Colonic mucosa (tissue), 4 donors: ENCODE results near the gene MCM9. TPM values are rescaled to one million over a fixed set of nuclear protein-coding genes. Genes with fewer than 3 reads are reported as not detected.

ENCODE experiments used
- DNase-seq: peaks from one replicate; pipeline ENCODE4 v3.0.0-alpha.2; 2020
- H3K27ac ChIP-seq: fragments of 200-600 bp; one replicate; pipeline ENCODE4 v1.8.0; 2021
- H3K27me3 ChIP-seq: fragments of 200-600 bp; one replicate; pipeline ENCODE4 v1.8.0; 2021
- H3K36me3 ChIP-seq: fragments of 200-600 bp; one replicate; pipeline ENCODE4 v1.8.0; 2021
- H3K4me1 ChIP-seq: fragments of 200-600 bp; one replicate; pipeline ENCODE4 v1.8.0; 2021; ENCODE audit warnings: mild to moderate bottlenecking
- H3K4me3 ChIP-seq: fragments of 200-600 bp; one replicate; pipeline ENCODE4 v1.8.0; 2021
- H3K9ac ChIP-seq, 2 donors: one replicate each; pipeline ENCODE4 v1.7.0; 2013; ENCODE audit warnings: control low read depth in 2 of 2, low read depth in 2 of 2, low read length in 2 of 2
- H3K9me3 ChIP-seq: fragments of 200-600 bp; one replicate; pipeline ENCODE4 v1.8.0; 2021
- CTCF ChIP-seq: fragments of 200-600 bp; IDR thresholded peaks from one replicate; pipeline ENCODE4 v1.8.0; 2022; ENCODE audit warnings: antibody characterized with exemption, mild to moderate bottlenecking
- intact Hi-C: fragments of 100-400 bp; cut with DNase I; formaldehyde crosslinking; loops from one replicate; pipeline ENCODE4 v1.14.1; 2022
- total RNA-seq, 2 donors: library from RNA; stranded (reverse); fragmentation: NEBNext Ultra II Directional in 1 of 2; extraction: Animal tissue kit (Norgen Biotek cat#: 25700) in 1 of 2; gene quantifications; one replicate each; pipeline ENCODE4 v1.2.1, GENCODE V29; 2021
- donor health status: healthy.
- donor health status: DM: no; HTN: no; CAD: no.
- donor health status: DM: no; HTN: no; CAD: no.

Gene MCM9
- total RNA-seq, 2 donors from 2014 or later = 14.3 to 18.5 TPM

- Histone ChIP-seq H3K4me3 (no peak overlapping the region), H3K9me3 (no peaks in the 10 kb centered on the region), H3K9ac (no peak overlapping the region), H3K27ac (no peak overlapping the region), H3K36me3 (peaks cover 5% of the 10 kb centered on the region), H3K4me1 (no peaks in the 10 kb centered on the region), H3K27me3 (no peaks in the 10 kb centered on the region)
- intact Hi-C loops = no loop called here
- no peak for TF ChIP-seq CTCF
- no peak for DNase-seq
Observed at GRCh38 chr6:118913161-118913560, 21.8 kb downstream of the MCM9 start.

- Histone ChIP-seq H3K9me3 (no peaks in the 10 kb centered on the region), H3K27ac (no peak overlapping the region), H3K4me3 (no peak overlapping the region), H3K27me3 (no peaks in the 10 kb centered on the region), H3K4me1 (no peaks in the 10 kb centered on the region), H3K36me3 (peaks cover 5% of the 10 kb centered on the region), H3K9ac (no peak overlapping the region)
- no peak for TF ChIP-seq CTCF
- DNase-seq = no peak
- intact Hi-C loops = no loop called here
Observed at GRCh38 chr6:118912646-118913045, 22.3 kb downstream of the MCM9 start.

GRCh38 chr6:118908441-118908840 is 26.5 kb downstream of the MCM9 start:
- H3K9me3 ChIP-seq = no peaks in the 10 kb centered on the region
- no peak for TF ChIP-seq CTCF
- no peak overlapping the region for H3K9ac ChIP-seq
- intact Hi-C loops = no loop called here
- H3K27me3 ChIP-seq = no peaks in the 10 kb centered on the region
- DNase-seq = no peak
- no peak overlapping the region for H3K27ac ChIP-seq
- no peak overlapping the region for H3K4me3 ChIP-seq
- H3K4me1 ChIP-seq = no peaks in the 10 kb centered on the region
- no peaks in the 10 kb centered on the region for H3K36me3 ChIP-seq

GRCh38 chr6:118905851-118906250 is 29.1 kb downstream of the MCM9 start:
- no peak for TF ChIP-seq CTCF
- Histone ChIP-seq H3K9ac (no peak overlapping the region), H3K36me3 (no peaks in the 10 kb centered on the region), H3K27me3 (no peaks in the 10 kb centered on the region), H3K4me1 (no peaks in the 10 kb centered on the region), H3K9me3 (no peaks in the 10 kb centered on the region), H3K4me3 (no peak overlapping the region), H3K27ac (no peak overlapping the region)
- DNase-seq = no peak
- intact Hi-C loops = no loop called here

- H3K9me3 ChIP-seq = no peaks in the 10 kb centered on the region
- H3K36me3 ChIP-seq = no peaks in the 10 kb centered on the region
- no peak overlapping the region for H3K9ac ChIP-seq
- intact Hi-C loops = no loop called here
- H3K27ac ChIP-seq = no peak overlapping the region
- no peaks in the 10 kb centered on the region for H3K4me1 ChIP-seq
- no peak overlapping the region for H3K4me3 ChIP-seq
- no peak for DNase-seq
- TF ChIP-seq CTCF = no peak
- no peaks in the 10 kb centered on the region for H3K27me3 ChIP-seq
Observed at GRCh38 chr6:118905084-118905483, 29.9 kb downstream of the MCM9 start.

- intact Hi-C loops = no loop called here
- Histone ChIP-seq H3K9me3 (no peaks in the 10 kb centered on the region), H3K4me3 (no peak overlapping the region), H3K4me1 (no peaks in the 10 kb centered on the region), H3K27me3 (no peaks in the 10 kb centered on the region), H3K9ac (no peak overlapping the region), H3K36me3 (no peaks in the 10 kb centered on the region), H3K27ac (no peak overlapping the region)
- no peak for DNase-seq
- no peak for TF ChIP-seq CTCF
Observed at GRCh38 chr6:118903691-118904090, 31.3 kb downstream of the MCM9 start.
